ENCODE measurements around the gene TMEM108.

The TMEM108 gene

DNA sequence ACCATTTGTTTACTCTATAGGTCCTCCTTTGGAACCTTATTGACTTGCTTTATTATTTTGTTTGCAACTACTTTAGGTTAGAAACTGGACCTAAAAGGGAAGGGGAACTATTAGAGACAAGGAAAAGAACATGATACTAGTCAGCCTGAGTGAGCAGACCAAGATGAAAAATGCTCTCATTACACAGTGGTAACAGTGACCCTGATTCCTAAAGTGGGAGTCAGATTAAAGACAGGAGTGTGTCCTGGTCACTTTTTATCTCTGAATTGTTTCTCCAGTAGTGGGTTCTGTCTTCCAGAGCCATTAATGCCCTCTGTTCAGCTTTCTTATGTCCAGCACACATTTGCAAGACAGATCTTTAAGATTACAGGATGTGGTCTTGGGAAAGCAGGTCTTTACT lies 124.1 kb downstream of the TMEM108 start:
- TF ChIP-seq ZFX (IDR thresholded peaks at IDR 0.05; ENCODE audit: borderline replicate concordance): no peak
- TF ChIP-seq, protein P1, sequence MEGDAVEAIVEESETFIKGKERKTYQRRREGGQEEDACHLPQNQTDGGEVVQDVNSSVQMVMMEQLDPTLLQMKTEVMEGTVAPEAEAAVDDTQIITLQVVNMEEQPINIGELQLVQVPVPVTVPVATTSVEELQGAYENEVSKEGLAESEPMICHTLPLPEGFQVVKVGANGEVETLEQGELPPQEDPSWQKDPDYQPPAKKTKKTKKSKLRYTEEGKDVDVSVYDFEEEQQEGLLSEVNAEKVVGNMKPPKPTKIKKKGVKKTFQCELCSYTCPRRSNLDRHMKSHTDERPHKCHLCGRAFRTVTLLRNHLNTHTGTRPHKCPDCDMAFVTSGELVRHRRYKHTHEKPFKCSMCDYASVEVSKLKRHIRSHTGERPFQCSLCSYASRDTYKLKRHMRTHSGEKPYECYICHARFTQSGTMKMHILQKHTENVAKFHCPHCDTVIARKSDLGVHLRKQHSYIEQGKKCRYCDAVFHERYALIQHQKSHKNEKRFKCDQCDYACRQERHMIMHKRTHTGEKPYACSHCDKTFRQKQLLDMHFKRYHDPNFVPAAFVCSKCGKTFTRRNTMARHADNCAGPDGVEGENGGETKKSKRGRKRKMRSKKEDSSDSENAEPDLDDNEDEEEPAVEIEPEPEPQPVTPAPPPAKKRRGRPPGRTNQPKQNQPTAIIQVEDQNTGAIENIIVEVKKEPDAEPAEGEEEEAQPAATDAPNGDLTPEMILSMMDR (IDR thresholded peaks at IDR 0.05): no peak
- no peak overlapping the region for H3K27ac ChIP-seq

DNA sequence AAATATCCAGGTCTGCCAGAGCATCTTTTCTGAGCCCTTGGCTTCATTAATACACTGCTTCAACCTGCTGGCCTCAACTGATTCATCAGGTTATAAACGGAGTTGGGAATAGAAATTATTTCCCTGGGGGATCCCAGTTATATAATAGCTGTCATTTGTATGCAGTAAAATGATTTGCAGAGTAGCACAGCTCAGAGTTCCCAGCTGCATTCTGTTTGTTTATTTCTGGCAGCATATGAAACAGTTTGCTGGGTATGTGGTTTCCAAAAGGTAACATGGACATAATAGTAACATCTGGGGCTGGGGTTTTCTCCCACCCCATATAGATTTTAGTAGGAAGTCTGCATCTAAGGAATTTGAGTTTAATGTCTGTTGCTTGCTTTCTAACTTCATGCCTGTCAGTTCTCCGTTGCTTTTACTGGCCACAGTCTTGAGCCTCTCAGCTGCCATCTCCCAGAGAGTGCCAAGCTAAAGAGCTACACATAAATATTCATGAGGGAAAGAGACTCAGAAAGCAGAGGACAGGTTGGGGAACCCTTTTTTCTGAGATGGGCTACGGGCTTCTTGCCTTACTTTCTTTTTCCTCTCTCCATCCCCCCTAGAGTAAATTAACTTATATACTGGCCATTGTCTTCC lies 124.6 kb downstream of the TMEM108 start:
- no peak overlapping the region for H3K27ac ChIP-seq
- no peak for TF ChIP-seq ZFX (IDR thresholded peaks at IDR 0.05; ENCODE audit: borderline replicate concordance)
- TF ChIP-seq, protein P1 (IDR thresholded peaks at IDR 0.05): no peak

DNA sequence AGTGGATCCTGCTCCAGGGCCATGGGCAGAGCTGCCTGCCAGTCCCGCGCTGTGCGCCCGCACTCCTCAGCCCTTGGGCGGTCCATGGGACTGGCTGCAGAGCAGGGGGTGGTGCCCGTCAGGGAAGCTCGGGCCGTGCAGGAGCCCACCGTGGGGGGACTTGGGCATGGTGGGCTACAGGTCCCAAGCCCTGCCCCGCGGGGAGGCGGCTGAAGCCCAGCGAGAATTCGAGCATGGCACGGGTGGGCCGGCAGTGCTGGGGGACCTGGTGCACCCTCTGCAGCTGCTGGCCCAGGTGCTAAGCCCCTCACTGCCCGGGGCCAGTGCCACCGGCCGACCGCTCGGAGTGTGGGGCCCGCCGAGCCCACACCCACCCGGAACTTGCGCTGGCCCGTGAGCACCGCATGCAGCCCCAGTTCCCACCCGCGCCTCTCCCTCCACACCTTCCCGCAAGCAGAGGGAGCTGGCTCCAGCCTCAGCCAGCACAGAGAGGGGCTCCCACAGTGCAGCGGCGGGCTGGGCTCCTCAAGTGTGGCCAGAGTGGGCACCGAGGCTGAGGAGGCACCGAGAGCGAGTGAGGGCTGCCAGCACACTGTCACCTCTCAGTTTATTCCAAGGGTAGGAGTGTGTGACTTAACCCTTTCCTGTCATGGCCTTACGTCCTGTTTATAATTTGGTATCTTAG lies 129.3 kb downstream of the TMEM108 start:
- TF ChIP-seq ZFX (IDR thresholded peaks at IDR 0.05; ENCODE audit: borderline replicate concordance): no peak
- TF ChIP-seq, protein P1 (IDR thresholded peaks at IDR 0.05): no peak
- no peak overlapping the region for H3K27ac ChIP-seq

DNA sequence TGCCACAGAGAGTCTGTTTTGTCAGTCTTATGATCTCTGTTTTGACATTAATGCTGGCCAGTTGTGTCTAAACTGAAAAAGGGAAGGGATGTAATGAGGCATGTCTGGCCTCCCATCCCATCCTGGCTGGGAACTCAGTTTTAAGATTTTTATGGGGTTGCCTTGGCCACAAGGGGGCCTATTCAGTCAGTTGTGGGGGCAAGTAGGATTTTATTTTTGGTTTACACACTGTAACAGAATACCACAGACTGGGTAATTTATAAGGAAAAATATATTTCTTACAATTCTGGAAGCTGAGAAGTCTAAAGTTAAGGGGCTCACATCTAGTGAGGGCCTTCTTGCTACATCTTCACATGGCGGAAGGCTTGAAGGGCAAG lies 129.8 kb downstream of the TMEM108 start:
- no peak overlapping the region for H3K27ac ChIP-seq
- TF ChIP-seq, protein P1 (IDR thresholded peaks at IDR 0.05): no peak
- TF ChIP-seq ZFX (IDR thresholded peaks at IDR 0.05; ENCODE audit: borderline replicate concordance): no peak

DNA sequence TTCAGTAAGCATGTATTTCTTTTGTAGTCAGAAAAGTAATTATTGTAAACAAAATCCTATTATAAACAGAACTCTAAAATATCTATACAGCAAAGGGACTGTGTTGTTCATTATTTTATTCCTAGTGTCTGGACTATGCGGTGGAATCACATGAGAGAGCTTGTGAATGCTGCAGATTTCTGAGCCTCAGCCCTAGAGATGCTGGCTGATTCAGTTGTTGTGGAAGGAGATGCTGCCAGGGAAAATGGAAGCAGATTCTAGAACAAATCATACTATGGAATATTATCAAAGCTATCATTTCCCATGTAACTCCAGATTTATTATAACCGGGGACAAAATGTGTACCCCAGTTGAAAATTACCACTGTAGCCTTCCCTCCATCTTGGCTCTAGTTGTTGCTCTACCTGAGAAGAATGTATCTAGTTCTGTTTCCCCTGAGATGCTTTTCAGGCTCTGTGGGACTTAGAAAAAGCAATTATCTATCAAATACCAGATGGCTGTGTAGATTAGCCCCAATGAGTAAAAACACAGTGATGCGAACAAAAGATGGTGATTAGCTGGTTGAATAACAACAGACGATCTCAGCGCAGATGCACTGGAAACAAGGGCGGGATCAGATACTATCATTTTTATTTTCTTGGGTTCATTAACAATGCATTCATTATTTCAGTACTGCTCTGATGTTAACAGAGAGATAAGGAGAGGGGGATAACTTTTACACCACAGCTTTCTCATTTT lies 131.3 kb downstream of the TMEM108 start:
- TF ChIP-seq ZFX (IDR thresholded peaks at IDR 0.05; ENCODE audit: borderline replicate concordance): no peak
- TF ChIP-seq, protein P1 (IDR thresholded peaks at IDR 0.05): no peak
- no peak overlapping the region for H3K27ac ChIP-seq

DNA sequence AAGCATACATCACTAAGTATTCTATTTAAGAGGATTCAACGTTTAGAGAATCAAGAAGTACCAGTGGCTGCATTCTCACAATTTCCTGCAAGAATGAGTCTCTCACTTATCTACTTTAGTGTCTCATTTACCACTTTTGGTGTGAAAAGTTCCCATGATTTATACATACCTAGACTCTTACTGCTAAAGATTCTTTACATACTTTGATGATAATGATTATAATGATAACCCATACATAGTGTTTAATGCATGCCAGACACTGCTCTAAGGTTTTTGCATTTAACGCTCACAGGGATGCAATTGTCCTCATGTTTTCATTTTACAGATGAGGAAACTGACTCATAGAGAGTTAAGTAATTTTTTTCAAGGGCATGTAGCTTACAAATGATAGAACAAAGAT lies 133.6 kb downstream of the TMEM108 start:
- no peak overlapping the region for H3K27ac ChIP-seq
- TF ChIP-seq, protein P1 (IDR thresholded peaks at IDR 0.05): no peak
- no peak for TF ChIP-seq ZFX (IDR thresholded peaks at IDR 0.05; ENCODE audit: borderline replicate concordance)

Data from 22Rv1 (cell line).